GM12878 (cell line): ENCODE results near the gene ARMC6. TPM values are rescaled to one million over a fixed set of nuclear protein-coding genes. Genes with fewer than 3 reads are reported as not detected.

Source experiments
- ATAC-seq: fragments of 200-7000 bp; cut with Tn5 transposase; 3 replicates; pipeline ENCODE4 v1.9.1; 2020; ENCODE audit warnings: mild to moderate bottlenecking, moderate library complexity
- BruUV-seq: library from RNA; stranded (reverse); fragments of 400-500 nt; replicated peaks from 2 replicates; lab custom pipeline; 2021; lab: Mats Ljungman, UMichigan
- CTCF ChIA-PET: fragments of 300-600 bp; sonication (Branson Sonifier 250); formaldehyde crosslinking; extraction: SDS; loops from one replicate; lab custom pipeline; 2021; ENCODE audit warnings: inconsistent platforms; lab: Yijun Ruan, JAX
- POLR2A ChIA-PET: fragments of 350-600 bp; formaldehyde crosslinking; extraction: SDS; loops from one replicate; lab custom pipeline; 2021; ENCODE audit warnings: inconsistent platforms; lab: Charles Lee
- RAD21 ChIA-PET: fragments of 300-600 bp; sonication (Branson Sonifier 250); formaldehyde crosslinking; loops from one replicate; lab custom pipeline; 2023; ENCODE audit warnings: antibody characterized with exemption; ENCODE audit not compliant: unreplicated experiment; lab: Charles Lee
- SMC1A ChIA-PET: fragments of 300-600 bp; sonication (Branson Sonifier 250); formaldehyde crosslinking; loops from one replicate; lab custom pipeline; 2023; ENCODE audit not compliant: unreplicated experiment, uncharacterized antibody; lab: Charles Lee
- DNase-seq: peaks from one replicate; pipeline ENCODE4 v3.0.0-alpha.2; 2011; ENCODE audit warnings: low read depth, low spot score
- FAIRE-seq: peaks from 3 replicates; lab custom pipeline; 2011; peaks lifted over from hg19 to GRCh38; lab: Jason Lieb, UNC
- H2AFZ ChIP-seq: 2 replicates; pipeline ENCODE4 v1.6.0; 2011; ENCODE audit warnings: low read depth, low read length, control low read depth; ENCODE audit not compliant: control insufficient read depth
- H3K27ac ChIP-seq: 2 replicates; pipeline ENCODE4 v1.5.1; 2011; ENCODE audit warnings: control low read depth; ENCODE audit not compliant: control insufficient read depth, insufficient read depth
- H3K27me3 ChIP-seq, 2 experiments: replicated peaks in 1 of 2; 2 replicates each; pipeline versions ENCODE4 v1.6.0 to v1.6.1; 2011; ENCODE audit warnings: low read length in 1 of 2; ENCODE audit not compliant: control insufficient read depth in 2 of 2, insufficient read depth in 2 of 2
- H3K36me3 ChIP-seq, 2 experiments: 2 replicates each; pipeline ENCODE4 v1.5.1; 2011; ENCODE audit warnings: low read length in 1 of 2; ENCODE audit not compliant: control insufficient read depth in 2 of 2, insufficient read depth in 2 of 2
- H3K4me1 ChIP-seq: 2 replicates; pipeline ENCODE4 v1.6.1; 2011; ENCODE audit warnings: mild to moderate bottlenecking, low read length, moderate library complexity, mixed read lengths; ENCODE audit not compliant: control insufficient read depth, insufficient read depth
- H3K4me2 ChIP-seq: 2 replicates; pipeline ENCODE4 v1.6.0; 2011; ENCODE audit warnings: control low read depth; ENCODE audit not compliant: control insufficient read depth, insufficient read depth
- H3K4me3 ChIP-seq: fragments of 200-600 bp; sonication (generic); 2 replicates; pipeline ENCODE4 v1.5.1; 2016
- H3K79me2 ChIP-seq: 2 replicates; pipeline ENCODE4 v1.6.0; 2011; ENCODE audit warnings: low read length; ENCODE audit not compliant: control insufficient read depth, insufficient read depth
- H3K9ac ChIP-seq: 2 replicates; pipeline ENCODE4 v1.8.0; 2011; ENCODE audit warnings: low read length, control low read depth, mixed read lengths; ENCODE audit not compliant: control insufficient read depth, insufficient read depth
- H3K9me3 ChIP-seq: replicated peaks from 3 replicates; pipeline ENCODE4 v1.5.1; 2011; ENCODE audit warnings: mild to moderate bottlenecking, low read length; ENCODE audit not compliant: control insufficient read depth, insufficient read depth
- H4K20me1 ChIP-seq: 2 replicates; pipeline ENCODE4 v1.6.0; 2011; ENCODE audit not compliant: control insufficient read depth, insufficient read depth
- BHLHE40 ChIP-seq, 2 experiments: fragments of 450-650 bp in 1 of 2; IDR thresholded peaks; 2 replicates each; pipeline ENCODE4 v1.6.1; 2011 to 2017; ENCODE audit warnings: low read depth in 2 of 2, borderline replicate concordance in 1 of 2, improper control_type of control experiment in 1 of 2, low read length in 1 of 2, mild to moderate bottlenecking in 1 of 2
- CEBPB ChIP-seq, 2 experiments: fragments of 150-350 bp in 1 of 2; IDR thresholded peaks; 2 replicates each; pipeline ENCODE4 v1.6.1; 2012 to 2014; ENCODE audit warnings: low read depth in 2 of 2, low read length in 2 of 2, borderline replicate concordance in 1 of 2, inconsistent platforms in 1 of 2
- FOXK2 ChIP-seq: fragments of 450-650 bp; IDR thresholded peaks from 2 replicates; pipeline ENCODE4 v1.6.1; 2017; ENCODE audit warnings: mild to moderate bottlenecking, moderate library complexity
- IKZF2 ChIP-seq, 2 experiments: fragments of 450-650 bp; IDR thresholded peaks; 2 replicates each; pipeline ENCODE4 v1.6.1; 2017; ENCODE audit warnings: mild to moderate bottlenecking in 2 of 2, moderate library complexity in 2 of 2
- MEF2B ChIP-seq: fragments of 450-650 bp; IDR thresholded peaks from 2 replicates; pipeline ENCODE4 v1.6.1; 2018; ENCODE audit warnings: mild to moderate bottlenecking, moderate library complexity; ENCODE audit not compliant: partially characterized antibody, poor library complexity, severe bottlenecking
- PAX5 ChIP-seq: IDR thresholded peaks from 2 replicates; pipeline ENCODE4 v1.6.1; 2011; ENCODE audit warnings: low read depth, low read length, borderline replicate concordance
- RB1 ChIP-seq: fragments of 450-650 bp; formaldehyde crosslinking; IDR thresholded peaks from 2 replicates; pipeline ENCODE4 v1.6.1; 2017; ENCODE audit warnings: mild to moderate bottlenecking, borderline replicate concordance
- RELA ChIP-seq: fragments of 450-650 bp; IDR thresholded peaks from 2 replicates; pipeline ENCODE4 v1.8.0; 2014; ENCODE audit warnings: borderline replicate concordance; ENCODE audit not compliant: partially characterized antibody
- RFX5 ChIP-seq: IDR thresholded peaks from 2 replicates; pipeline ENCODE4 v1.6.1; 2011; ENCODE audit warnings: low read depth, low read length, improper control_type of control experiment
- SP1 ChIP-seq: IDR thresholded peaks from one replicate; pipeline ENCODE4 v1.6.1; 2011; ENCODE audit warnings: low read depth, low read length
- TAF1 ChIP-seq: IDR thresholded peaks from 2 replicates; pipeline ENCODE4 v1.6.1; 2011; ENCODE audit warnings: mild to moderate bottlenecking, low read depth, low read length, borderline replicate concordance
- TCF12 ChIP-seq: IDR thresholded peaks from 2 replicates; pipeline ENCODE4 v1.6.1; 2011; ENCODE audit warnings: low read depth, mild to moderate bottlenecking, low read length
- WGBS: methylation state at CpG from one replicate; pipeline ENCODE4 v1.1.6; 2016; ENCODE audit warnings: low lambda C conversion rate; ENCODE audit not compliant: insufficient replicate concordance, insufficient coverage; ENCODE audit errors: missing lambda C conversion rate; 5-methylcytosine and 5-hydroxymethylcytosine counted together
- in situ Hi-C: fragments of 300-500 bp; cut with MboI; formaldehyde crosslinking; loops from 9 replicates; pipeline ENCODE4 v1.14.3; 2018; ENCODE audit warnings: mixed read lengths
- intact Hi-C: fragments of 100-400 bp; cut with micrococcal nuclease; formaldehyde crosslinking; loops from one replicate; pipeline ENCODE4 v1.14.2; 2022; ENCODE audit not compliant: unreplicated experiment
- polyA plus RNA-seq, 11 experiments: library from polyadenylated mRNA; depleted of rRNA in 4 of 11; unstranded in 6 of 11; stranded (reverse) in 5 of 11; fragments of >200 nt; fragmentation: Nextera tagmentation in 4 of 11; fragmentation: Illumina TruSeq in 1 of 11; extraction: Ambion mirVana in 4 of 11; extraction: Trizol in 1 of 11; gene quantifications; 1 replicate in 1 of 11; 2 replicates in 10 of 11; pipeline versions ENCODE4 v1.2.1 to v1.2.3, GENCODE V29; 2011 to 2016; ENCODE audit warnings: inconsistent platforms in 2 of 11, missing spikeins in 2 of 11, low read depth in 1 of 11
- total RNA-seq, 4 experiments: library from RNA; depleted of rRNA in 3 of 4; stranded (reverse); fragments of >200 nt in 3 of 4; fragmentation: Illumina TruSeq in 1 of 4; extraction: Trizol in 1 of 4; gene quantifications; 2 replicates each; pipeline versions ENCODE4 v1.2.1 to v1.2.3, GENCODE V29; 2013 to 2021
- TF ChIP-seq, protein P1 (sequence below): fragments of 450-650 bp; IDR thresholded peaks from 2 replicates; pipeline ENCODE4 v1.6.1; 2016; ENCODE audit warnings: mild to moderate bottlenecking, moderate library complexity, borderline replicate concordance
- TF ChIP-seq, protein P2 (sequence below): IDR thresholded peaks from 2 replicates; pipeline ENCODE4 v1.6.1; 2012; ENCODE audit warnings: low read depth, low read length, improper control_type of control experiment
- TF ChIP-seq, protein P3 (sequence below): fragments of 450-650 bp; IDR thresholded peaks from 2 replicates; pipeline ENCODE4 v1.6.1; 2017; ENCODE audit warnings: low read depth, mild to moderate bottlenecking, moderate library complexity

ARMC6 gene
- total and polyA plus RNA-seq, 10 of the 15 experiments (the other 5 are each of a cell fraction or from before 2014, with no cell fraction given) = 1.1 to 64.4 (median 41.6) TPM

DNA sequence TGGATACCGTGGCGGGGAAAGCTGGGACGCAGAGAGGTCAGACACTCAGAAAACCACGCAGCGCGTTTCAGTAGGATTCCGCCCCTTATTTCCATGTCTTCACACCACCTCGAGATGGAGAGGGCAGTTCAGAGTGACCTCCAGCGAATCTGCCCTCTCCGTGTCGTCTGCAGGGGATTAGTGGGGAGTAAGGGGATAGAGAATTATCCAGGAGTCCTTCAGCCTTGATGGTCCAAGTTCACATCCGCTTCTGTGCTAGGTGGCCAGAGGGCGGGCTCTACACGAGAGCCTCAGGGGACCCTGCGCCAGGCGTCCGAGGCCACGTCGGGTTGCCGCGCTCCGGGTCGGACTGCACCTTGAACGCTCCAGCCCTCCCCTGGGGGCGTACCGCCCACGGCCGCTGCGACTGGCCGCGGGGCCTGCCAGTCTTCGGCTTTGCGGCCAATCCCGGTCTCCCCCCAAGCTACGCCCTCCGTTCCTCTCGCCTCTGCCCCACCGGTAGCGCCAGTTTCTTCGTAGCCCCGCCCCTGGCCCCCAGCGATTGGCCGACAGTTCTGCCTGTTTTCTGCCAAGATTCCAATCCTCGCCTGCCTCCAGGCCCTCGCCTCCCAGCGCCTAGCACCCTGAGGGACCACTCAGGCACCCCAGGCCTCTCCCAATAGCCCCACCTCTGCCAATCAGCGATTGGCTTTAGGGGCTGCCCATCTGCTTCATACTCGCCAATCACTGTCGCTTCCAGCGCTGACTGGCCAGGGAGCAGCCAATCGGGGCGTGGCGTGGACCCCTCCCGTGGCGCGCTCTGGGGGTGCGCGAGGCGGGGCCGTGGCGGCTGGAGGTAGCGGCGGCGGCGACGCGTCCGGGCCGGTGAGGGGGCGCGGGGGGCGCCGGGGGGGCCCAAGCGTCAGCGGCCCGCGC lies 30.0 kb downstream of the ARMC6 start, which contains the start of gene SLC25A42:
TSS of gene SLC25A42 (plus strand) at position 812 of the 915 bp plus-strand sequence. CDS start 32,131 bp downstream, outside the sequence.
- POLR2A ChIA-PET = interaction anchor here (0.6 to 1.9 kb wide), 4 partner anchors 92 to 506 kb away, joined by 3 to 6 read pairs (median 4); partner anchors contain the start of genes COPE, DDX49 and MEF2B
- DNase-seq = peak; percentile 99
- Histone ChIP-seq H3K36me3 (peaks cover 3 to 4% of the 10 kb centered on the region in 2 experiments; a peak in 3 of 4 replicates), H3K27me3 (no peaks in the 10 kb centered on the region), H3K4me3 (peak within 1 kb of the TSS; percentile 95), H3K9me3 (no peaks in the 10 kb centered on the region), H4K20me1 (no peaks in the 10 kb centered on the region), H2AFZ (peak within 1 kb of the TSS; percentile 92), H3K27ac (peak within 1 kb of the TSS; percentile 89), H3K4me1 (peaks cover 17% of the 10 kb centered on the region), H3K79me2 (peaks cover 23% of the 10 kb centered on the region), H3K4me2 (peak within 1 kb of the TSS; percentile 98), H3K9ac (peak within 1 kb of the TSS; percentile 89)
- intact Hi-C loops (no loop called here), in situ Hi-C loops (no loop called here)
- RAD21 ChIA-PET = interaction anchor here (1.4 kb wide), 1 partner anchor 111 kb away, joined by 6 read pairs; no protein-coding TSS in a partner anchor
- BruUV-seq = no TSS peak
- CTCF ChIA-PET = interaction anchor here (0.7 to 1.8 kb wide), 4 partner anchors 51 to 111 kb away, joined by 3 to 10 read pairs (median 3); no protein-coding TSS in a partner anchor
- peak; percentile 99 for FAIRE-seq
- WGBS = 9% methylated on average over 56 of the region's 77 CpGs
- SMC1A ChIA-PET = interaction anchor here (0.6 kb wide), 1 partner anchor 66 kb away, joined by 4 read pairs; no protein-coding TSS in a partner anchor
- peak; percentile 97 for ATAC-seq
- TF ChIP-seq TAF1 (peak; percentile 66; the same call in 1 of the 2 replicates), RFX5 (peak; percentile 71), FOXK2 (no peak), BHLHE40 (IDR thresholded peaks at IDR 0.05; ENCODE audit: borderline replicate concordance in 1 of 2, low read depth in 2 of 2, low read length in 1 of 2) (peak in 1 of 2 experiments; percentile 67; a peak in 2 of 4 replicates), TCF12 (0 out of 2 replicates have a peak, but pooled peaks have one; percentile 13), RB1 (peak; percentile 79; the same call in 1 of the 2 replicates), RELA (no peak), MEF2B (peak; percentile 88), PAX5 (peak; percentile 37; the same call in 1 of the 2 replicates), CEBPB (IDR thresholded peaks at IDR 0.05; ENCODE audit: borderline replicate concordance in 1 of 2, low read depth in 2 of 2, low read length in 2 of 2) (no peak), IKZF2 (IDR thresholded peaks at IDR 0.05) (0 out of 4 replicates have a peak, but pooled peaks of 1 of the 2 experiments have one; percentile 22), SP1 (peak; percentile 97)
- TF ChIP-seq, protein P1, sequence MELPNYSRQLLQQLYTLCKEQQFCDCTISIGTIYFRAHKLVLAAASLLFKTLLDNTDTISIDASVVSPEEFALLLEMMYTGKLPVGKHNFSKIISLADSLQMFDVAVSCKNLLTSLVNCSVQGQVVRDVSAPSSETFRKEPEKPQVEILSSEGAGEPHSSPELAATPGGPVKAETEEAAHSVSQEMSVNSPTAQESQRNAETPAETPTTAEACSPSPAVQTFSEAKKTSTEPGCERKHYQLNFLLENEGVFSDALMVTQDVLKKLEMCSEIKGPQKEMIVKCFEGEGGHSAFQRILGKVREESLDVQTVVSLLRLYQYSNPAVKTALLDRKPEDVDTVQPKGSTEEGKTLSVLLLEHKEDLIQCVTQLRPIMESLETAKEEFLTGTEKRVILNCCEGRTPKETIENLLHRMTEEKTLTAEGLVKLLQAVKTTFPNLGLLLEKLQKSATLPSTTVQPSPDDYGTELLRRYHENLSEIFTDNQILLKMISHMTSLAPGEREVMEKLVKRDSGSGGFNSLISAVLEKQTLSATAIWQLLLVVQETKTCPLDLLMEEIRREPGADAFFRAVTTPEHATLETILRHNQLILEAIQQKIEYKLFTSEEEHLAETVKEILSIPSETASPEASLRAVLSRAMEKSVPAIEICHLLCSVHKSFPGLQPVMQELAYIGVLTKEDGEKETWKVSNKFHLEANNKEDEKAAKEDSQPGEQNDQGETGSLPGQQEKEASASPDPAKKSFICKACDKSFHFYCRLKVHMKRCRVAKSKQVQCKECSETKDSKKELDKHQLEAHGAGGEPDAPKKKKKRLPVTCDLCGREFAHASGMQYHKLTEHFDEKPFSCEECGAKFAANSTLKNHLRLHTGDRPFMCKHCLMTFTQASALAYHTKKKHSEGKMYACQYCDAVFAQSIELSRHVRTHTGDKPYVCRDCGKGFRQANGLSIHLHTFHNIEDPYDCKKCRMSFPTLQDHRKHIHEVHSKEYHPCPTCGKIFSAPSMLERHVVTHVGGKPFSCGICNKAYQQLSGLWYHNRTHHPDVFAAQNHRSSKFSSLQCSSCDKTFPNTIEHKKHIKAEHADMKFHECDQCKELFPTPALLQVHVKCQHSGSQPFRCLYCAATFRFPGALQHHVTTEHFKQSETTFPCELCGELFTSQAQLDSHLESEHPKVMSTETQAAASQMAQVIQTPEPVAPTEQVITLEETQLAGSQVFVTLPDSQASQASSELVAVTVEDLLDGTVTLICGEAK = peak; percentile 52; the same call in 1 of the 2 replicates
- TF ChIP-seq, protein P2, sequence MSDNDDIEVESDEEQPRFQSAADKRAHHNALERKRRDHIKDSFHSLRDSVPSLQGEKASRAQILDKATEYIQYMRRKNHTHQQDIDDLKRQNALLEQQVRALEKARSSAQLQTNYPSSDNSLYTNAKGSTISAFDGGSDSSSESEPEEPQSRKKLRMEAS = peak; percentile 74
- TF ChIP-seq, protein P3, sequence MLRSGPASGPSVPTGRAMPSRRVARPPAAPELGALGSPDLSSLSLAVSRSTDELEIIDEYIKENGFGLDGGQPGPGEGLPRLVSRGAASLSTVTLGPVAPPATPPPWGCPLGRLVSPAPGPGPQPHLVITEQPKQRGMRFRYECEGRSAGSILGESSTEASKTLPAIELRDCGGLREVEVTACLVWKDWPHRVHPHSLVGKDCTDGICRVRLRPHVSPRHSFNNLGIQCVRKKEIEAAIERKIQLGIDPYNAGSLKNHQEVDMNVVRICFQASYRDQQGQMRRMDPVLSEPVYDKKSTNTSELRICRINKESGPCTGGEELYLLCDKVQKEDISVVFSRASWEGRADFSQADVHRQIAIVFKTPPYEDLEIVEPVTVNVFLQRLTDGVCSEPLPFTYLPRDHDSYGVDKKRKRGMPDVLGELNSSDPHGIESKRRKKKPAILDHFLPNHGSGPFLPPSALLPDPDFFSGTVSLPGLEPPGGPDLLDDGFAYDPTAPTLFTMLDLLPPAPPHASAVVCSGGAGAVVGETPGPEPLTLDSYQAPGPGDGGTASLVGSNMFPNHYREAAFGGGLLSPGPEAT = peak; percentile 19; the same call in 1 of the 2 replicates
